HEK293 (cell line): ENCODE results near the gene CDK12.

Experiments
- ZNF366 ChIP-seq: fragments of 450-650 bp; formaldehyde crosslinking; conservative IDR thresholded peaks from 2 replicates; pipeline ENCODE4 v1.5.1; 2016; ENCODE audit warnings: missing biosample characterization, missing genetic modification characterization
- ZNF394 ChIP-seq: fragments of 450-650 bp; formaldehyde crosslinking; IDR thresholded peaks from 2 replicates; pipeline ENCODE4 v1.5.1; 2016; ENCODE audit warnings: missing biosample characterization, missing genetic modification characterization, mild to moderate bottlenecking, moderate library complexity, borderline replicate concordance
- ZNF521 ChIP-seq: fragments of 450-650 bp; formaldehyde crosslinking; IDR thresholded peaks from 2 replicates; pipeline ENCODE4 v1.5.1; 2017; ENCODE audit warnings: missing biosample characterization, mild to moderate bottlenecking, missing genetic modification characterization
- ZNF777 ChIP-seq: fragments of 450-650 bp; formaldehyde crosslinking; IDR thresholded peaks from 2 replicates; pipeline ENCODE4 v1.5.1; 2017; ENCODE audit warnings: missing biosample characterization, missing genetic modification characterization, borderline replicate concordance
- TF ChIP-seq, protein P1 (sequence below): fragments of 450-650 bp; formaldehyde crosslinking; IDR thresholded peaks from 2 replicates; pipeline ENCODE4 v1.5.1; 2016; ENCODE audit warnings: missing biosample characterization, missing genetic modification characterization
- TF ChIP-seq, protein P2 (sequence below): fragments of 450-650 bp; formaldehyde crosslinking; IDR thresholded peaks from 2 replicates; pipeline ENCODE4 v1.5.1; 2016; ENCODE audit warnings: missing biosample characterization, missing genetic modification characterization
- TF ChIP-seq, protein P3 (sequence below): fragments of 450-650 bp; formaldehyde crosslinking; IDR thresholded peaks from 2 replicates; pipeline ENCODE4 v1.5.1; 2016; ENCODE audit warnings: missing biosample characterization, missing genetic modification characterization

DNA sequence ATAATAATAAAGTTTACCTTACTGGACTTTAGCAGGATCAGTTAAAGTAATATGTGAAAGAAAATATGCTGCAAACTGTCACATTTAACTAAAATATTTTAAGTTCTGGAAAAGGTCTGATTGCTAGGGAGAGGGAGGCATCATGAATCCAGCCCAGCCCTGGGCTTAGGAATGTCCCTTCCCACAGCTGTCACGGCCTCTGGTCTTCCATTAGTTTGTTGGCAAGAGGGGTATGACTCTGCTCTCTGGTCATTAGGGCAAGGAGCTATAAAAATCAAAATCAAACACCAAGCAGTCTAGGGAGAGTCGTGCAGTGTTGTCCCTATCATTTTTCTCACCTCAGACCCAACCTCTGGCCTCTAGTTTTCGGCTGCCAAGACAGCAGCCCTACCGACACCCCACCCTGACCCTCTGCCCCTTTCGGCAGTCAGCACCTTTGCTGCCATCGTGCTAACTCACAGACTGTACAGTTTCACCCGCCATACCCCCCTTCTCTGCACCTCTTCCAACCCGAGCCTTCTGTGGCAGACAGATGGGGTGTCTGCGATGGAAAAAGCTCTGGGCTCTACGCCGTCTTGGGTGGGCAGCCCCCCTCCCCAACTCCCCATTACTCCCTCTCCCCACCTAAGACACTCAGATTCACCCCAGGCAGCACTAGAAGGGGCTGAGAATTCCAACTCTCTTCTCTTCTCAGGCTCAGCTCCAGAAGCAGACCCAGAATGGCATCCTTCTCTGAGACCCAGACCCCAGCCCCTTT lies 105.0 kb downstream of the CDK12 start:
- TF ChIP-seq ZNF521 = no peak
- TF ChIP-seq, protein P1, sequence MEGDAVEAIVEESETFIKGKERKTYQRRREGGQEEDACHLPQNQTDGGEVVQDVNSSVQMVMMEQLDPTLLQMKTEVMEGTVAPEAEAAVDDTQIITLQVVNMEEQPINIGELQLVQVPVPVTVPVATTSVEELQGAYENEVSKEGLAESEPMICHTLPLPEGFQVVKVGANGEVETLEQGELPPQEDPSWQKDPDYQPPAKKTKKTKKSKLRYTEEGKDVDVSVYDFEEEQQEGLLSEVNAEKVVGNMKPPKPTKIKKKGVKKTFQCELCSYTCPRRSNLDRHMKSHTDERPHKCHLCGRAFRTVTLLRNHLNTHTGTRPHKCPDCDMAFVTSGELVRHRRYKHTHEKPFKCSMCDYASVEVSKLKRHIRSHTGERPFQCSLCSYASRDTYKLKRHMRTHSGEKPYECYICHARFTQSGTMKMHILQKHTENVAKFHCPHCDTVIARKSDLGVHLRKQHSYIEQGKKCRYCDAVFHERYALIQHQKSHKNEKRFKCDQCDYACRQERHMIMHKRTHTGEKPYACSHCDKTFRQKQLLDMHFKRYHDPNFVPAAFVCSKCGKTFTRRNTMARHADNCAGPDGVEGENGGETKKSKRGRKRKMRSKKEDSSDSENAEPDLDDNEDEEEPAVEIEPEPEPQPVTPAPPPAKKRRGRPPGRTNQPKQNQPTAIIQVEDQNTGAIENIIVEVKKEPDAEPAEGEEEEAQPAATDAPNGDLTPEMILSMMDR = no peak
- TF ChIP-seq, protein P2, sequence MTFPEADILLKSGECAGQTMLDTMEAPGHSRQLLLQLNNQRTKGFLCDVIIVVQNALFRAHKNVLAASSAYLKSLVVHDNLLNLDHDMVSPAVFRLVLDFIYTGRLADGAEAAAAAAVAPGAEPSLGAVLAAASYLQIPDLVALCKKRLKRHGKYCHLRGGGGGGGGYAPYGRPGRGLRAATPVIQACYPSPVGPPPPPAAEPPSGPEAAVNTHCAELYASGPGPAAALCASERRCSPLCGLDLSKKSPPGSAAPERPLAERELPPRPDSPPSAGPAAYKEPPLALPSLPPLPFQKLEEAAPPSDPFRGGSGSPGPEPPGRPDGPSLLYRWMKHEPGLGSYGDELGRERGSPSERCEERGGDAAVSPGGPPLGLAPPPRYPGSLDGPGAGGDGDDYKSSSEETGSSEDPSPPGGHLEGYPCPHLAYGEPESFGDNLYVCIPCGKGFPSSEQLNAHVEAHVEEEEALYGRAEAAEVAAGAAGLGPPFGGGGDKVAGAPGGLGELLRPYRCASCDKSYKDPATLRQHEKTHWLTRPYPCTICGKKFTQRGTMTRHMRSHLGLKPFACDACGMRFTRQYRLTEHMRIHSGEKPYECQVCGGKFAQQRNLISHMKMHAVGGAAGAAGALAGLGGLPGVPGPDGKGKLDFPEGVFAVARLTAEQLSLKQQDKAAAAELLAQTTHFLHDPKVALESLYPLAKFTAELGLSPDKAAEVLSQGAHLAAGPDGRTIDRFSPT (tag by site-specific recombination) = no peak
- TF ChIP-seq, protein P3, sequence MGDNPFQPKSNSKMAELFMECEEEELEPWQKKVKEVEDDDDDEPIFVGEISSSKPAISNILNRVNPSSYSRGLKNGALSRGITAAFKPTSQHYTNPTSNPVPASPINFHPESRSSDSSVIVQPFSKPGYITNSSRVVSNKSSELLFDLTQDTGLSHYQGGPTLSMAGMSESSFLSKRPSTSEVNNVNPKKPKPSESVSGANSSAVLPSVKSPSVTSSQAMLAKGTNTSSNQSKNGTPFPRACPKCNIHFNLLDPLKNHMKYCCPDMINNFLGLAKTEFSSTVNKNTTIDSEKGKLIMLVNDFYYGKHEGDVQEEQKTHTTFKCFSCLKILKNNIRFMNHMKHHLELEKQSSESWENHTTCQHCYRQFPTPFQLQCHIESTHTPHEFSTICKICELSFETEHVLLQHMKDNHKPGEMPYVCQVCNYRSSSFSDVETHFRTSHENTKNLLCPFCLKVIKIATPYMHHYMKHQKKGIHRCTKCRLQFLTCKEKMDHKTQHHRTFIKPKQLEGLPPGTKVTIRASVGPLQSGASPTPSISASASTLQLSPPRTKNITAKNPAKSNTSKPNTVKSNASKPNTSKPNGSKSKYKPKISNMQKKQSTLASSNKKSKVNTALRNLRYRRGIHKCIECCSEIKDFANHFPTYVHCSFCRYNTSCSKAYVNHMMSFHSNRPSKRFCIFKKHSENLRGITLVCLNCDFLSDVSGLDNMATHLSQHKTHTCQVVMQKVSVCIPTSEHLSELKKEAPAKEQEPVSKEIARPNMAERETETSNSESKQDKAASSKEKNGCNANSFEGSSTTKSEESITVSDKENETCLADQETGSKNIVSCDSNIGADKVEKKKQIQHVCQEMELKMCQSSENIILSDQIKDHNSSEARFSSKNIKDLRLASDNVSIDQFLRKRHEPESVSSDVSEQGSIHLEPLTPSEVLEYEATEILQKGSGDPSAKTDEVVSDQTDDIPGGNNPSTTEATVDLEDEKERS (tag by site-specific recombination) = no peak
- no peak for TF ChIP-seq ZNF394 (tag by site-specific recombination)
- no peak for TF ChIP-seq ZNF366 (tag by site-specific recombination)
- no peak for TF ChIP-seq ZNF777 (tag by site-specific recombination)
